GM19035 (cell line): ENCODE results near the gene FUT2.

Experiments
- ATAC-seq: cut with Tn5 transposase; IDR thresholded peaks from one replicate; pipeline ENCODE4 v1.9.1; 2021; ENCODE audit not compliant: unreplicated experiment

FUT2 gene

DNA sequence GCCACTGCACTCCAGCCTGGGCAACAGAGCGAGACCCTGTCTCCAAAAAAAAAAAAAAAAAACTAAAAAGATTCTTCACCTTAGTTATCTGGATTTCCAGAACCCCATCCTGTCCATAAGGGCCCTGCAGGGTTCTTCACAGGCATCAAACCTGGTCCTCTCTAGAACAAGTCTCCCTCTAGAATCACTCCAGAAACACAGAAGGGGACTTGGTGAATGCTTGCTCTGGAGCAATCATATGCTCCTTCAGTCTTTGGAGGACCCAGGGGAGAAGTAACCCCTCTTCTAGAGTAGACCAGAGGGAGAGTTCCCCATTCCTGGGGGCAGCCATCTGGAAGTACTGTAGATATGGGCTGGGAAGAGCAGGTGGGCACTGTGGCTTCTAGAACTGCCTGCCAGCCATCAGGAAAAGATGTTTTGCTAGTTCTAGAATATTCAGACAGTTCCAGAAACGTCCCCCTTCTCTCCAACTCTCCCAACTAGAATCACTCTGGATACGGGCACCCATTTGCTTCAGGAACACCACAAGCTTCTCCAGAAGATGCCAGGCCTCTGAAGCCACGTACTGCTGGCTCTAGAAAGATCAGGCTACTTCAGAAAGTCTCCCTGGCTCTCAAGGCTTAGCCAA is 53.9 kb downstream of the FUT2 start:
- ATAC-seq: no peak

DNA sequence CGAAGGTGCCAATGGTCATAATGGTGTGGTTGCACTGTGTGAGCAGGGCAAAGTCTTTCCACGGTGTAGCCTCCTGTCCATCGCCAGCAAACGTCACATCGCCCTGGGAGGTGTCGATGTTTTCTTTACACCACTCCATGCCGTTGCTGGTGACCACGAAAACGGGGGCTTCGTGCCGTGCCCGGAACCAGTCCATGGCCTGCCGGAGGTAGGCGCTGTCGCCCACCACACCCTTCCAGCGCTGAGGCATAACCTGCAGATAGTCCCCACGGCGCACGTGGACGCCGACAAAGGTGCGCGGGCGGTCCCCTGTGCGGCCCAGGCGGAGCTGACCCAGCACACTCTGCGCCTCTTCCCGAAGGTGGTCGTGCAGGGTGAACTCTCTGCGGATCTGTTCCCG is 54.6 kb downstream of the FUT2 start:
- ATAC-seq: no peak

DNA sequence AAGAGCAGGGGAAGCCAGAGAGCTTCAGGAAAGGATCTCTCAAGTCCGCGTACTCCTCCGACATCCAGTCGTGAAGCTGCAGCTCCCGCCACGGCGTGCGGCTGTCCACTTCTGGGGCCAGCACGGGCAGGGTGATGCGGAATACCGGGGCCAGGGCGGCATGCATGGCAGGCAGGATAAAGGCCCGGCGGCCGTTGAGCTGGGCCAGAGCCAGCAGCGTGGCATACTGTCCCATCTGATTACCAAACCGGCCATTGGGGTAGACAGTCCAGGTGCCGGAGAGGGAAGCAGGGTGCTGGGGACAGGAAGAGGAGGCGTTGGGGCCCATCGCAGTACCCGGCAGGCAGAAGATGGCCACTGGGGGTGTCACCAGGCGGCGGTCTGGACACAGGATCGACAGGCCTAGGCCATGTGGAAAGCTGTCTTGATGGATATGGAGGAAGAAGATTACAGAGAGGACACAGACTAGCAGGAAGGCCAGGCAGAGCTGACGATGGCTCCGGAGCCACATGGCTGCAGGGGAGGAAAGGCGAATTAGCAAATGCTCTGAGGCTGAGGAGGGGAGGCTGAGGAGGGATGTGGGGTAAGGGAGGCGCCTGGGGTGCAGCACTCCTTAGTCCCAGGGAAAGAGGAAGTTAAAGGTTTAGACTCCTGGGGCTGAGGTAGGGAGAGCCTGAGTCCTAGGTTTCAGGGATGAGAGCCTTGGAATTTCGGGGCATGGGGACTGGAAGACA is 55.2 kb downstream of the FUT2 start:
- ATAC-seq: no peak

DNA sequence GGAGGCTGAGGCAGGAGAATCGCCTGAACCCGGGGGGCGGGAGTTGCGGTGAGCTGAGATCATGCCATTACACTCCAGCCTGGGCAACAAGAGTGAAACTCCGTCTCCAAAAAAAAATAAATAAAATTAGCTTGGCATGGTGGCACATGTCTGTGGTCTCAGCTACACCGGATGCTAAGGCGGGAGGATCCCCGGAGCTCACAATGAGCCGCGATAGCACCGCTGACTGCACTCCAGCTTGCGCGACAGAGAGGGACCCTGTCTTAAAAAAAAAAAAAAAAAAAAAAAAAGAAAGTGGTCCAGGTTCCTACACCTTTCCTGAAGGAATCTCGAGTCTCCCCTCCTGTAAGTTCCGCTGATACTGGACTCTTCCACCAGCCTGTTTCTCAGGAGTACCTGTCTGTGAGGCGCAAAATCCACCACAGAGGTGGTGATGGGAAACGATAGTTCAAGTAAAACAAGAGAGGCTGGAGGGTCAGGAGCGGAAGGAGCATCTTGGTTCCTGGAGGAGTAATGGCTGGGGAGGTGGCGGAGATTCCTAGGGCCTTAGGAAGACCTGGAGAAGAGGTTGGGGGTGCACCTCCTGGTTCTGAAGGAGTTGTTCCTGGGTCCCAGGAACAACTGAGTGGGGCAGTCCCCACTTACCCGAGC is 56.2 kb downstream of the FUT2 start:
- ATAC-seq: no peak

DNA sequence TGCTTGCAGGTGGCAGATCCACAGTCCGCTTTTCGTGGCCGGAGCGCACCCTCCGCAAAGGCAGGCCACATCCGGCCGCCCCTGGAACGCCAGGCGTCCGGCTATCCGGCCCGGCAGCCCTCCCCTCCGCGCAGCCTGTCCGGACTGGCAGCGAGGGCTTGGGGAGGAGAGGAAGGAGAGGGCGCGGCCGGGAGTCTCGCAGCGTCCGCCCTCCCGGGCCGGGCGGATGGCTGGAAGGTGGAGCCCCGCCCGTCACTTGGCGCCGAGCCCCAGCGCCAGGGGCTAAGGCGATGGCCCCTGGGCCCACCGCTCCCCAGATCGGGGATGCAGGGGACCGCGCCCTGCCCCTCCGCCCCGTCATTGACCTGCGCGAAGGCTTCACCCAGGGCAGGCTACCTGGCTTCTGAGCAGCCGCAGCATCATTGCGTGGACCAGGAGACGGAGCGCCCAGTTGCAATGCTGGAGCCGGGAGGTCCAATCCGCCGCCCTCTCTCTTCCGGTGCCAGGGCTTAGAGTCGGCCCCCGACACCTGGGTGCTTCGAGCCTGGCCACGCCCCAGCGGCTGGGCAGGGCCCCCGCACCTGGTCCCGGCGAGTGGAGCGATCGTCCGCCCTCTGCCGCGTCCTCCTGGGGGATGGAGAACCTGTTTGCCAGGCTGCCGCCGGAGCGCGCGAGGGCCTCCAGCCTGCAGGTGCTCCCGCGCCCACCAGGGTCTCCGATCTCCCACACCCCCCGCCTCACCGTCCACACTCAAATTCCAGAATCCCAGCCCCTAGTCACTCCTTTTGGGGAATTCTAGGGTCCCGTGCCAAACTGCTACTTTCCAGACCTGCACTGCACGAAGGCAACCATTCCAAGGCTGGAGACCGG is 57.0 kb downstream of the FUT2 start, which contains the start of gene FUT1:
Gene FUT1 (minus strand): TSS at position 146 of the 870 bp plus-strand sequence. CDS start 1,360 bp downstream, outside the sequence.
- no peak for ATAC-seq

DNA sequence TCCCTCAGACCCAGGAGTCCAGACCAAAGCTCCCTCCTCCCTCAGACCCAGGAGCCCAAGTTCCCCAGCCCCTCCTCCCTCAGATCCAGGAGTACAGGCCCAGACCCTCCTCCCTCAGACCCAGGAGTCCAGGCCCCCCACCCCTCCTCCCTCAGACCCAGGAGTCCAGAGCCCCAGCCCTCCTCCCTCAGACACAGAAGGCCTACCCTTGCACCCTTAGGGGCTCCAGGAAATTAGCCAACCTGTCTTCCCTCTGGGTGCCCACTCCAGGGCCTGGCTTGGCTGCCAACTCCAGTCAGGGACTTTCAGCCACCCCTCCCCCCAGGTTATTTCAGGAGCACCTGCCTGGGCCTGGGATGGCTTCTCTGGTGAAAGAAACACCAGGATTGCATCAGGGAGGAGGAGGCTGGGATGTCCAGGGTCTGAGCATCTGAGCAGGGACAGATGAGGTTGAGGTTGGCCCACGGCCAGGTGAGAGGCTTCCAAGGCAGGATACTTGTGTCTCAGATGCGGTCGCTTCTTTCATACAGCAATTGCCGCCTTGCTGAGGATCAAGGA is 59.4 kb downstream of the FUT2 start, which contains the start of gene FGF21:
Gene FGF21 (plus strand): TSS at position 441 of the 558 bp plus-strand sequence. CDS start 713 bp downstream, outside the sequence.
- ATAC-seq: no peak
